Measurements from ENCODE around the gene TNFAIP8L2.
"Not testable (repeated sequence)": the region's sequence is repeated elsewhere in the genome, so short reads cannot be mapped to it uniquely, and the experiment has no call there.

TNFAIP8L2 gene

DNA sequence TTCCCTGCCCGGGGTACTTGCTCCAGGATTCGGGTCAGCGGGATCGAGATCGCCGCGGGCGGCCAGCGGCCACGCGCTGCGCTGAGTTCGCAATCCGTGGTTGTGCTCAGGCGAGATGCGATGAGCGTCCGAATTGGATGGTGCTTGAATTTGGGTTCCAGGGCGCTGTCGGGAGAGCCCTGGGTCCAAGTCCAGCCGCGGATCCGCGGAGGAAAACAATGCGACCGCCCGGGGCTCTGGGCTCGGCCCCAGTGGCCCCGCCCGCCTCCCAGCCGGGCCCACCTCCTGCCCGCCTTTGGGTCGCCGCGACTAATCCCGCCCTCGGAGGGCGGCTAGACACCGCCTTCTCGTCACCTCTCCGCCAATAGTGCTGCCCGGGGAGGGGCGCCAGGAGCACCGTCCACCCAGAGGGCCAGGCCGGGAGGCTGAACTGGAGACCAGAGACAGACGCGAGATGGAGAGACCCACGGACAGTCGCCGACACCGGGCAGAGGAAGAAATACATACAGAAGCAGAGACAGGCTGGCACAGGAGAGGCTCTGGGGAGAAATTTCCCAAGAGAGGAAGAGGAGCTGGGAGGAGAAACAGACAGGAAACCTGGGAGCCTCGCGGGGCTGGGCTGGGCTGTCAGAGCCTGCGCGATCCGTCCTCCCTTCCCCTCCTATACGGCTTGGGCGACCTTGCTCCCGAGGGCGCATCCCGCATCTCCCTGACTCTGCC, 9.9 kb upstream of the TNFAIP8L2 start, which contains the start of gene SEMA6C:
SEMA6C (minus strand) TSS at position 220 of the 720 bp plus-strand sequence. CDS start 4,010 bp downstream, outside the sequence.
- peak; percentile 85 for DNase-seq

DNA sequence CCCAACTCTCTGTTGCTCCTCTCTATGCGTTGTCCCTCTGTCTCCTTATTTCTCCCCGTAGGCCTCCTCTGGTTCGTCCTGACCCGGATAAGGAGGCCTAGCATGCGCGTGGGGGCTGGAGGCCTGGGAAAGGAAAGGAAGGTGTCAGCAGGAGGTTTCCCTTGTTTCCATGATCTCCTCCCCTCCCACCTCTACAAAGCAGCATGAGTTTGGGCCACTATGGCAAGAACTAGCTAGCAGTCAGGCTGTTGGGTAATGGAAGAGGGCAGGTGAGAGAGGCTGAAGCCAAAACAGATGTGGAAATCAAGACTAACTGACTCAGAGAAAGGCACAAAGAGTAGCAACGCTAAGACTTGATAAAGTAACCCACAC, 9.3 kb upstream of the TNFAIP8L2 start:
- DNase-seq = no peak

GRCh38 chr1:151147665-151148064, 8.8 kb upstream of the TNFAIP8L2 start:
- DNase-seq = no peak

DNA sequence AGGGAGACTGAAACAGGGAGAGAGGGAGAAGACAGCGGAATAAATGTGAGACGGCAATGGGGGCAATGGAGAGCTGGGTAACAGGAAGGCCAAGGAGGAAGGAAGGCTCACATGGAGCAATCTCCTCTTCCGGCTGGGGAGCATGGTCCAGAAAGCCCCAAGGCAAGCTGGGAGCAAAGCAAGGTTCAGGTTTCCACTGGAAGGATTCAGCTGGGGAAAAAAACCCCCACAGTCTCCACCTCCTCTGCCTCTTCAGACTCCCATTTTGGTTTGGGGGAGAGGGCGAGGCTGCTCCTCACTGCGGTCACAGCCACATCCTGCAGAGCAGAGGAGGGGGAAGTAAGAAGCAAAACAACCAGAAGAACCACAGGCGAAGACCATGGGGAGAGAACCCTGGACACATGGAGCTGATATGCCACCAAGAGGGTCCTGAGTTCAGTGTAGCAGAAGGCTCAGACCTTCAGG, 650 bp downstream of the TNFAIP8L2 start:
- DNase-seq = peak; percentile 49

DNA sequence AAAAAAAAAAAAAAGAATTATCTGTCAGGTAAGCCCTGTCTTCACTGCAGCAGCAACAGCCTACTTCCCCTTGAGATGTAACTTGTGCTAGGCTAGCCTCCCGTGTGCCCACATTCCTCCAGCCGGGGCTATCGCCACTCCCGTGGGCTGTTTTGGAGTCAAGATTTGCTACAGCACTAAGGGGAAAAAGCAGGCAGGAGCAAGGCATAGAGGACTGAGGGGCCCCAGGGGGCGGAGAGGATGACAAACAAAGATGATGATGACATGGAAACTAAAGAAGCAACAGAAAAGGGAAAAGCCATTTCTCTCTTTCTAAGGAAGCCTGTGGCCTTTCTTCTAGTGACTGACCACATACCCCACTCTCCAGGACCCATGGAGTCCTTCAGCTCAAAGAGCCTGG, 1.9 kb downstream of the TNFAIP8L2 start:
- DNase-seq = peak; percentile 35

DNA sequence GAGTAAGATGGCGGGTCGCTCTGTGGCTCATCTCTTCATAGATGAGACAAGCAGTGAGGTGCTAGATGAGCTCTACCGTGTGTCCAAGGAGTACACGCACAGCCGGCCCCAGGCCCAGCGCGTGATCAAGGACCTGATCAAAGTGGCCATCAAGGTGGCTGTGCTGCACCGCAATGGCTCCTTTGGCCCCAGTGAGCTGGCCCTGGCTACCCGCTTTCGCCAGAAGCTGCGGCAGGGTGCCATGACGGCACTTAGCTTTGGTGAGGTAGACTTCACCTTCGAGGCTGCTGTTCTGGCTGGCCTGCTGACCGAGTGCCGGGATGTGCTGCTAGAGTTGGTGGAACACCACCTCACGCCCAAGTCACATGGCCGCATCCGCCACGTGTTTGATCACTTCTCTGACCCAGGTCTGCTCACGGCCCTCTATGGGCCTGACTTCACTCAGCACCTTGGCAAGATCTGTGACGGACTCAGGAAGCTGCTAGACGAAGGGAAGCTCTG, 2.4 kb downstream of the TNFAIP8L2 start:
- DNase-seq = no peak

DNA sequence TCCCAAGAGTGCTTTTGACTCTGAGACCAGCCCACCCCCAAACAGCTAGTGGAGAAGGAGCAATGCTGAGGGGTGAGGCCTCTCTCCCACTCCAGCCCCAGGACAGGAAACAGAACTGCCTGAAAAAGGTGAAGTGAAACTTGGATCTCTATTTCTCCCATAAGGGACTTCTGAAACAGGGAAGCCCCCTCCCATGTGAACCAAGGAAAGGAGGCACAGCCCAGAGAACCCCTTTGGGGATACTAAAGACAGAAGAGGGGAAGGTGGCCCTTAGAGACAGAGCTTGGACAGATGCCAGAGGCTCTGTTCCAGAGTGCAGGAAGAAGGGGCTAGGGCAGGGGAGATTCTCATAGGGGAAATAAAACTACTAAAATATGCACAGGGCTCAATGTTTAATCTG, 2.9 kb downstream of the TNFAIP8L2 start:
- no peak for DNase-seq

DNA sequence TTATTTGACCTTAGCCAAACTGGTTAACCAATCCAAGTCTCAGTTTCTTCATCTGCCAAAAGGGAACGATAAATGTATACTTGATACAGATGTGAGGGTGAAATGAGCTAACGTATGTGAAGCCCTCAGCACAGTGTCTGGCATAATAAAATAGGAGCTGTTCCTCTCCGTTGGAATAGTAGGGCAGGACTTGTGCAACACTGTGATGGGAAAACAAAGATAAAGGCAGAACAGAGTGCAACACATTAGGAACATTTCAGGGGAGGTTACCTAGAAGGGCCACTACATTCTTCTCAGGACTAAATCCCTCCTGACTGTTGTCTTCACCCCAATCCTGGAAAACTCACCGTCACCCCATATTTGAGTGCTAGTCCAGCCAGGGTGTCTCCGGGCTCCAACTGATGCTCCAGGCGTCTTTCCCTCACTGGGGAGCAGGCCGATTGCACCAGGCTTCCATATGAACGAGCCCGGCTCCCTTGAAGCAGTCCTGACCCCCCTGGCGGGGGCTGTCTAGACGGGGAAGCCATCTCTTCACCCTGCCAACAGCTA, 8.4 kb downstream of the TNFAIP8L2 start:
- DNase-seq = no peak

- no peak for DNase-seq
Measured at GRCh38 chr1:151165281-151165737, 8.9 kb downstream of the TNFAIP8L2 start.

DNA sequence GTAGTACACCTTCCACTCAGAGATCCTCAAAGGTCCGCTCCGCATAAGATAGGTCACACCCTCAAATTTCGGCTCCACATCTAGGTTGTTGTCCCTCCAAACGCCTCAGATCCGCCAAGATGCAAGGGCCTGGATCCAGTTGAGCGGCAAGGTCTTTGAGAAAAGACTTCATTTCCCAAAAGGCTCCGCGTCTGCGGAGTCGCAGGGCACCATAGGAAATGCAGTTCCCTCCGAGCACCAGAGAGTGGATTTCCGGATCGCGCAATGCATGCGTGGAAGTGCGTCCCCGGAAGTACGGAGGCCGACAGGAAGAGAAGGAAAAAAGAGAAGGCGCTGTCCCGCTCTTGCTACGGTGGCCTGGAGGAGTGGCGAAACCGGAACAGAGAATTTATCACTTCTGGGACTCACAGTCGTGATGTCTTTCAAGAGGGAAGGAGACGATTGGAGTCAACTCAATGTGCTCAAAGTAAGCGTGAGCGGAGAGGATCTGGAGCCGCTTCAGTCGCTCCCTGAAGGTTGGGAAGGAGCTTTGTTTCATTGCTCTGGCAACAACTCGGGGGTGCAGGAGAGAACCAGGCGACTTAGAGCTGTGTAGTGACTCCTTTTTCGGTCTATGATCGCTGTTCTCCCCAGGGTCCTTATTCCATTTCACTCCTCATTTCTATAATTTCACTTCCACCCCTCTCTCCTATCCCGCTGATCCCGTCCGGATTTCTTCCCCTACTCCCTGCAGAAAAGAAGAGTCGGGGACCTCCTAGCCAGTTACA, 9.5 kb downstream of the TNFAIP8L2 start, which contains the start of the genes LYSMD1 and SCNM1:
LYSMD1 (minus strand) TSS at position 165 of the 767 bp plus-strand sequence. CDS start 644 bp downstream, outside the sequence.
SCNM1 (plus strand) TSS at position 407 of the 767 bp plus-strand sequence; CDS start at position 416, 9 bp downstream.
- peak; percentile 95 for DNase-seq

DNA sequence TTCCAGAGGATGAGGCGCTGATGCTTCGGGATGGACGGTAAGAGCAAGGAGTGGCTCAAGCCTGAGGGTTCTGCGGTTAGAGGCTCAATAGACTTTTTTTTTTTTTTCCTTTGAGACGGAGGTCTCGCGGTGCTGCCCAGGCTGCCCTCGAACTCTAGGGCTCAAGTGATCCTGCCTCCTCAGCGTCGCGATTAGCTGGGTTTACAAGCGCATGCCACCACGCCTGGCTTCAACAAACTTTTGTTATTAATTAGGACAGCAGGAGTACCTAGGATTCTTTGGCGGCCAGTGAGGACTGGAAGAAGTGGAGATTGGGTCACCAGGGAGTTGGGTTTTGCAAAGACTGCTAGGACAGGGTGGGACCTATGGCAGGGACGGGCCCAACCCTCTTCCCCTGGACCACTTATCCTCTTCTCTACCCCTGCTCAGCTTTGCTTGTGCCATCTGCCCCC, 10.1 kb downstream of the TNFAIP8L2 start:
- no peak for DNase-seq

- no peak for DNase-seq
Measured at GRCh38 chr1:151167116-151167515, 10.7 kb downstream of the TNFAIP8L2 start.

GRCh38 chr1:151171190-151171589, 14.7 kb downstream of the TNFAIP8L2 start:
- no peak for DNase-seq

DNA sequence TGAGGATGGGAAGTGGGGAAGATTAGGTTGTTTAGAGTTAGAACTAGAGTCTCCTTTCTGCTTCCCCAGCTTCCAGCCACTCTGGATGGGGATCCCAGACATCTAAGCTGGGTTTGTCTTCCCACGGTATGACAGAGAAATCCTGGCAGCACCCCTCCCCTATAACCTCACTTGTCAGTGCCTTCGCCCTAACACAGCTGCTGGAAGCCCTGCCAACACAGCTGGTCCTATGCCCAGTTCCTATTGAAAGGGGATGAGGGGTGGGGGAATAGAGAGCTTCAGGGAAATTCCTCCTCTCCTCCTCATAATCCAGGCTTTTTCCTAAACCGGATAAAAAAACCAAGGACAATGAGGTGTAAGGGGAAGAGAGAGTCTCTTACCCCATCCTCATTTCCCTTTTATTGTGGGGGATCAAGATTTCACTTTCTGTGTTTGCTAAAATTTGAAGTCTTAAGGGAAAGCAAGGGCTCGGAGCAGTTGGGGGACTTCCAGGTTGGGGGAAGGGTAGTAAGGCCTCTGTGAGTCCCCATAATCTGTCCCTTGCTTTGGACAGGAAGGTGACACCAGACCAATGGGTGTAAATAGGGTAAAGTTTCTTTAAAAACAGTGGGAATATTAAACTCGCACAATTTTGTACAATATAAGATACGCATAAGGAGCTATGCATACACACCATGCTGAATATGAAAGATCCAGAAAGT, 18.7 kb downstream of the TNFAIP8L2 start:
- DNase-seq = no peak

- DNase-seq = no peak
Measured at GRCh38 chr1:151175863-151176262, 19.4 kb downstream of the TNFAIP8L2 start, which contains the start of gene TMOD4. TMOD4 (minus strand) TSS chr1:151175981; CDS start chr1:151174875, 1,106 bp downstream.

DNA sequence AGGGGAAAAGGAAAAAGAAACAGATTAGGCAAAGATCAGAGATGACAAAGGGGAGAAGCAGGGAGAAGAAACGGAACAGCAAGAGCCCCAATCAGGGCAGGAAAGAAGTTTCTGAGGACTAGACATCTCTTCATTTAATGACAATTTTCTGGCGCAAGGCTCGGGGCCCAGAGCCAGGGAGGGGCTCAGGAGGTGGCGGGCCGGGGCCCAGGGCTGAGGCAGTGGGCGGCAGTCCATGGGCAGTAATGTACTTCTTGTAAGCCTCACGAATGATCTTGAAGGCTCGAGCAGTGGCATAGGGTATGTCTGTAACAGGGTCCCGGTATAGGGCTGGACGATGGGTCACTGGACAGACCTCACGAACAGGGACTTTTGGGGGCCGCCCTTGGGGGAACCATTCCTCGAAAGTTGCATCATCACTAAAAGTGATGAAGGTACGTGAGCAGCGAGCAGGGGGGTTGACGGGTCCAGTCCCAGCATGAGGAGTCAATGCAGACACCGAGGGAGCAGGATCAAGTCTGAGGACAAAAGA, 20.1 kb downstream of the TNFAIP8L2 start:
- no peak for DNase-seq

DNA sequence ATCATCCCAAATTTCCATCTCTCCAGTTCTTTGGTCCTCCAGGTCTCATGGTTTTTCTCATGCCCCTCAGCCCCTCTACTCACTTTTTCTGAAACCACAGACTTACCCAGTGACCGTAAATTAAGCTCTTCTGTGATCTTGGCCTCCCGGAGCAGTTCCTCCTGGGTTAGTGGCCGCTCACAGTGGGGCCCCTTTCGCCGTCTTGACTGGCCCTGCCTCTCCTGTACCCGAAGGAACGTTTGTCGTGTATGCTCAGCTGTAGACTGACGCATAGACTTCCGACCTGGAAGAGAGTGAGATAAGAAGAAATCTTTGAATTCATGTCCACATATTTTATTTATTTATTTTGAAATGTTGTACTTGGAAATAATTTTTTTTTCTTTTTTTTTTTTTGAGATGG, 27.8 kb downstream of the TNFAIP8L2 start:
- no peak for DNase-seq

DNA sequence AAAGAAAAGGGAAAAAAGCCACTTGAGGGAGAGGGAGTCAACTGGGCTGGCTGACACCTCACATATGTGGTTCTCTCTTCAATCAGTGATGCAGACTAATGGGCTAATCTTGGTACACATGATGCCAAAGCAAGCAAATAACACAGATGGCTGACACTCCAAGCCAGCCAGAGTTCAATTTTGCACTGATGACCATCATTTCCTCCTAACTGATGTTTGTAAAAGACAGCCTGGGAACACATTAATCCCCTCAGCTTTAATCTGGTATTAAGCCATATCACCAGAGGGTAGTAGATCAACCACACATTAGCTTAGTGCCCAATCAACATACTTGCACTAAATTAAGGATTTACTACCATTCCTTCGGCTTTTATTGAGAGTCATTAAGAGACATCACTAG, 30.8 kb downstream of the TNFAIP8L2 start:
- no peak for DNase-seq

GRCh38 chr1:151188667-151189066, 32.2 kb downstream of the TNFAIP8L2 start:
- not testable (repeated sequence) for DNase-seq

- DNase-seq = peak; percentile 85
Measured at GRCh38 chr1:151189637-151190445, 33.4 kb downstream of the TNFAIP8L2 start, which contains the start of gene VPS72. VPS72 (minus strand) TSS chr1:151190197; CDS start chr1:151190121, 76 bp downstream.

DNA sequence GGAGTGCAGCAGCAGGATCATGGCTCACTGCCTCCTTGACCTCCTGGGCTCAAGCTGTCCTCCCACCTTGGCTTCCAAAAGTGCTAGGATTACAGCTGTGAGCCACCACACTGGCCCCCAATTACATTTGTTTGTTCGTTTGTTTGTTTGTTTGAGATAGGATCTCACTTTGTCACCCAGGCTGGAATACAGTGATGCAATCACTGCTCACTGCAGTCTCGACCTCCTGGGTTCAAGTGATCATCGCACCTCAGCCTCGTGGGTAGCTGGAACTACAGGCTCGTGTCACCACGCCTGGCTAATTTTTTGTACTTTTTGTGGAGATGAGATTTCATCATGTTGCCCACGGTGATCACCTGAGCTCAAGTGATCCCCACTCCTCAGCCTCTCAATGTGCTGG, 35.6 kb downstream of the TNFAIP8L2 start:
- DNase-seq = no peak
